Uterus (tissue), 2 donors: ENCODE measurements around the gene KCNJ4.

ENCODE experiments used
- CTCF ChIP-seq, 4 experiments: fragments of 200-600 bp in 2 of 4; fragments of 450-650 bp in 2 of 4; sonication (generic) in 2 of 4; IDR thresholded peaks; one replicate each; pipeline ENCODE4 v1.5.1; 2016 to 2019; ENCODE audit warnings: antibody characterized with exemption in 4 of 4, mild to moderate bottlenecking in 2 of 4, moderate library complexity in 1 of 4
- POLR2A ChIP-seq, 2 donors: fragments of 450-650 bp; IDR thresholded peaks; one replicate each; pipeline ENCODE4 v1.6.1; 2016; ENCODE audit warnings: antibody characterized with exemption in 2 of 2, mild to moderate bottlenecking in 1 of 2, moderate library complexity in 1 of 2

DNA sequence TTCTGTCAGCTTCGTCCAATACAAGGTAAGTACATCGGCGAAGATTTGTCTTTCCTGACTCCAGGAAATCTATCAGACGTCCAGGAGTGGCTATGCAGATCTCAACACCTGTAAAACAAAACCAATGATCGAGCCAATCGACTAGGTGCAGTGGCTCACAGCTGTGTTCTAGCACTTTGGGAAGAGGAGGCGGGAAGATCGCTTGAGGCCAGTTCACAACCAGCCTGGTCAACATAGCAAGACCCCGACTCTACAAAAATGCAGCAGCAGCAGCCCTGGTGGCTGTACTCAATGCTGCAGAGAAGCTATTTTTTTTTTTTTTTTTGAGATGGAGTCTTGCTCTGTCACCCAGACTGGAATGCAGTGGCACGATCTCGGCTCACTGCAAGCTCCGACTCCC lies 39.9 kb upstream of the KCNJ4 start:
- no peak for TF ChIP-seq CTCF (IDR thresholded peaks at IDR 0.05)
- no peak for TF ChIP-seq POLR2A (IDR thresholded peaks at IDR 0.05)
